ENCODE data around the gene LRRC26.

Gene LRRC26

DNA sequence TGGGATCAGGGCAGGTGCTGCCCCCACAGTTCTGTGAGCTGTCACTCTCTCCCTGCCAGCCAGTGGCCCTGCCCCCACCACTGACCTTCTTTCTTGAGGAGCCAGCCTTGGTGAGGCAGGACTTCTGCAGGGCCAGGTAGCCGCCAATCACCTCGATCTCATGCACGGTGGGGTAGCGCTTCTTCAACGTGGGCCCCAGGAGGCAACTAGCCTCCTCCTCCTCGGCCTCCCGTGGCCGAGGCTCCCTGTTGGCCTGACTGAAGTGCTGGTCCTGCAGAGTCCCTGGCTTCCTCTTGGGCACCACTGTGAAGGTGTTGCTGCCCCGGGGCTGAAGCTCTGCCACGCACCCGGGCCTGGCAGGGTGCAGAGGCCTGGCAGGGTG, 29.0 kb upstream of the LRRC26 start:
- no peak for DNase-seq

DNA sequence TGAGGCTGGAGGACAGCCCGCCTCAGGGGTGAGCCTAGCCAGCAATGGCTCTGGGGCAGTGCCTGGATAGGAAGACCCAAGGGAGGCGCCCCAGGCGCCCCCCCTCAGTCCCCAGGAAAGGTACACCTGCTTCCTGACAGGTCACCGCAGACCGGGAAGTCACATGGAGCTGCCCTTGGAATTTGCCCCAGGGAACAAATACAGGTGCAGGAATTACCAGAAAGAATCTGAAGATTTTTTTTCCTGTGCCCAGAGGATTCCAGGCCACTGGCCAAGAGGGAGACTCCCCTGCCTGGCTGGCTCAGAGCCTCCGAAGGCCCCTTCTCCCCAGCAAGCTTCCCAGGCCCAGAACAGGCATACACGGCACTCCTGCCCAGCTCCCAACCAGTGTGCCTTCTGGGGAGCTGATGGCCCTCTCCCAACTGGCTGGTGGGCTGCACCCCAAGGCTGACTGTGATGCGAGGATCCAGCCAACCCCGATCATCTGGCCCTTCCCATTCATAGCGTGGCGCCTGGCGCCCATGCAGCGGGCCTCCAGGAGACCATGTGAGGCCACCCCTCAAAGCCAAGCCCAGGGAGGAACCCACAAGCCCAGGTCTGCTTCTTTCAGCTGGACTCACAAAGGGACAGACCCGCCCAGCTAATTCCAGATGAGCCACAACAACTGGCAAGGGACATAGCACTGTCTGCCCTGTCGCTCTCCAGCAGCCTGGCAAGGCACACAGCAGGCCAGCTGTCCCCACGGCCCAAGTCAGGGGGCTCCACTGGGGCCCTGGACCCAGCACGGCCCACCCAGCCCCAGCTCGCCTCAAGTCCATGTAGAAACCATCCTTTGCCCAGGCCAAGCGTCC, 28.4 kb upstream of the LRRC26 start:
- DNase-seq: no peak

DNA sequence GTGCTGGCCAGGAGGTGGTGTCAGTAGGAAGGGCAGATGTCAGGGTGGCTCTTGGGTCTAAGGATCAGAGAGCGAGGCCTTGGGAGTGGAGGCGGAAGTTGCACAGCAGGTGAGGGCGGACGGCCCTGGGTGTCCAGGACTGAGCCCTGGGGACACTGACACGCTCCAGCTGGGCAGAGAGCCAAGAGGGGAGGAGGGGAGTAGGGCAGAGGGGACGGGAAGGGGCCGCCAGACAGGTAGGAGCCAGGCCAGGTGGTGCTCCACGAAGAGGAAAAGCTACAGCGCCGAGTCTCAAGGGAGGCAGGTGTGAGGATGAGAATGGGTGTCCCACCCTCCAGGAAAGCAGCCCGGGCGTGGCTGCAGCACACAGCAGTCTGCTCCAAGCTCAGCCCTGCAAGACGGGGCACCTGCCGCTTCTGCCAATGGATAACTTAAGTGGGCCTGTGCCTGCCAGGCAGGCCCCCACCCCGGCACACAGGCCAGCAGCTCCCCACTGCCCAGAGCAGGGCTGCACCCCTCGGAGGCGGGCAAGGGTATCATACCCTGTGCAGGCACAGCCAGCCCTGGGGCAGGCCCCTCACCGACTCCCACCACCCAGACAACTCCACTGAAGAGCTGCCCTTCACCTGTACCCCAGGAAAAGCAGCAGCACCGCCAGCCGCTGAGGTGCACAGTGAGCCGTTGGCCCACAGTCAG, 25.8 kb upstream of the LRRC26 start:
- DNase-seq: peak; percentile 42

DNA sequence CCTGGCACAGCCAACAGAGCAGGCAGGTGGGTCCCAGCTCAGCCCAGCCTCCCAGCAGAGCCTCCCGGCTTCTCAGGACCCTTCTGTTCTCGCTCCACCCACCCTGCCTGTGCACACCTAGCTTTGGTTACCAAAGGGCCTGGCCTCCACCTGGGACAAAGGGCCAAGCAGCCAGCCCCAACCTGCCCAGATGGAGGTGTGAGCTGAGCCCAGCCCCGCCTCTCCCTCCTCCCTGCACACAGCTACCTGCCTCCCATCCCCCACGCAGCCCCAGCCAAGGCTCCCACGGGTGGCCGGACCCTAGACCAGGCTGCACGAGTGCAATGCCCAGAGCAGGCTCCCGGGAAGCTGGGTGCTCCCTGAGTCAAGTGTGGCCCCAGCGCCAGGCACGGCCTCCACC, 25.1 kb upstream of the LRRC26 start:
- no peak for DNase-seq

DNA sequence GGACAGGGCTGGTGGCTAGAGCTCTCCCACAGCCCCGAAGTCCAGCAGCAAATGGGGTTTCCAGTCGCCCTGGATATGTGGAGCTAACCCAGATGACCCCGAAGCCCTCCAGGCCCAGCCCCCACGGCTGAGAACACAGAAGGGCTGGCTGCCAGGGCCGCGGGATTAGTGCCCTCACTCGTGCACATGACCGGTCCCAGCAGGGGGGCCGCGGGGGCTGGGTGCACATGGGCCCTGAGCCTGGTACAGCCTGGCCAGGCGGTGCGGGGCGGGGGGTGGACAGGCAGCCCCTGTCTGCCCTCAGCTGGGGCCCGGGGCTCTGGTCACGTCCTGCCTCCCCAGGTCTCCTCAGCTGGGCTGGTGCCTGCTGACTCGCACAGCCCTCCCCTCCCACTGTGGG, 24.5 kb upstream of the LRRC26 start:
- peak; percentile 48 for DNase-seq

DNA sequence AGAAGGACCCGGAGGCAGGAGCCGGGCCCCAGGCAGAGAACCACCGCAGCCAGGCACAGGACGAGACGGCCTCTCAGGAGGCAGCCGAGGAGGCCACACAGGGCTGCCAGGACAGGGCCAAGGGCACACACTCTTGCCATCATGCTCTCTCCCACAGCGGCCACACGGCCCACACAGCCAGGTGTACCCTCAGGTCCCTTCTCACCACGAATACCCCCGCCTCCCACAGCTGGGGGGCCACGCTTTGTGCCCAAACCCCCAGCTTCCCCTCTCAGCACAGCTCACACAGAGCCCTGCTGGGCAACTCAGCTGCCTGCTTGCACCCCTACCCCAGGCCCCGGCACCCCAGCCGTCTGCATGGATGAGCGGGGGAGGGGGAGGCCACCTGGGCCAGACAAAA, 23.9 kb upstream of the LRRC26 start:
- no peak for DNase-seq

DNA sequence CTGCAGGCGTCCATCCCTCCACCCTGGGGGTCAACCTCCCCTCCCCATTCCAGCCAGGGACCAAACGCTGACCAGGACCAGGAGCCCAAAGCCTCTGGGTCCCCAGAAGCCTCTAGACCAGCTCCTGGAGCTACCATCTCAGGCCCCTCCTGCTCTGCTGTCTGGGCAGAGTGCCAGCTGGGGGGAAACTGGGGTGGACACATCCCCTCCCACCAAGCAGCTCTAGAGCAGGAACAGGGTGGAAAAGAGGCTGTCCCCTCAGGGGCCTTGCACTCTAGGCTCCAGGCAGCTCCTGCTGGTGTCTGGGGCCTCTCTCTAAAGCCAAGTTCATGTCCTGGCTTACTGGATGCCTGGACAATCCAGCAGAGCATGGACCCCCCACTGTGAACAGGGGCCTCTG, 23.0 kb upstream of the LRRC26 start:
- DNase-seq: no peak

DNA sequence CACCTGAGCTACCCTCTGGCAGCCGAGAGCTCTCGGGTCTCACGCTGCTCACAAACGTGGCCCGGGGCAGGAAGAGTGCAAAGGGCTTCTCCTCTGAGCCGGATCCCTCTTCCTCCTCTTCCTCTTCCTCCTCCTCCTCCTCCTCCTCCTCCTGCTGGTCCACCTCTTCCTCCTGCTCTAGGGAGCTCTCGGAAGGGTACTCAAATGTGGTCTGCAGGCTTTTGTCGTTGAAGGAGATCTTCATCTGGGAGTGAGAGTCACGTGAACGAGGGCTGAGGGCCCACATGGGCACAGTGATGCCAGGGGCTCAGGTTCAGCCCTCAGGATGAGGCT, 22.6 kb upstream of the LRRC26 start:
- no peak for DNase-seq

DNA sequence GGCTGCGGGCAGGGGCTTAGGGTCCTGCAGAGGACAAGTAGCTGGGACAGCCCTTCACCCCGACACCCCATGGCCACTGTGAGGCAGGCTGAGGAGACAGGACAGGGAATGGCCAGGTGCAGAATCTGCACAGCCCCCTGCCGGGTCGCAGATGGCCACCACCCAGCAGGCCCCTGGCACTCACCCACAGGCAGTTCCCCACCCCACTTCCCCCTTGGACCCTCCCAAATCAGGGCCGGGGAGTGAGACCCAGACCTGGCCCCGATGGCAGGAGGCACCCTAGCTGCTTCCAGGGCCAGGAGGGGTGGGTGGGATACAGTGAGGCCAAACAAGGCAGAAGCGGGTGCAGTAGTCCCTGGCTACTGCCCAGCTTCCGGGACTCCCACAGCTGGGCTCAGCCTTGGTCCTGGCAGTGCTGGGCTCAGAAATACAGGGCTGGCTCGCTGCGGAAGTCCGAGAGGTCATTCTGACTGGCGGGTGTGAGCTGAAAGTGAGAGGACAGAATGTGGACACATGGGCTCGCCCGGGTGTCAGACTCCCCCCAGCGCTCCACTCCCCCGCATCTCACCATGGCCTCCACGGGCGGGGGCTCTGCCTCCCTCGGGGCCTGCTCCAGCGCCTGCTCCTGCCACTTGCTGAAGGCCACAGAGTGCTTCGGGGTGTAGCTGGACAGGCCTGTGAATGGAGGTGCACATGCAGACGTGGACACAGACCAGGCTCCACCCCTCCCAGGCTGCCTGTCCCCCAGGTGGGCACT, 22.0 kb upstream of the LRRC26 start:
- DNase-seq: no peak

DNA sequence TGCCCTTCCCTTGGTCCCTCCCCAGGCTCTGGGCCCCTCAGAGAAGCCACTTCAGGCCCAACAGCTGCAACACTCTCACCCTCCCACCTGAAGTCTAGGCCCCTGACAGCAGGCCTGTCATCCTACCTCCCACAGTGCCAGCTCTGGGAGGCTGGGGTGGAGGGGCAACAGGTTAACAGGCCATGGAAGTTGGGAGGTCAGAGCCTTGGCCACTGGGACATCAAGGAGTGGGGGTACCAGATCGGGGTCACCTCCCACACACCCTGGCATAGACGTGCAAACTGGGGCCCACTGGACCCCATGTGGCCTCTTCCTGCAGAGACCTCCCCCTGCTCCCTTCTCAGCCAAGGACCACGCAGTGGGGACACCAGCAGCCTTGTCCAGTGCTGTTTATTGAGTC, 21.4 kb upstream of the LRRC26 start:
- DNase-seq: no peak

DNA sequence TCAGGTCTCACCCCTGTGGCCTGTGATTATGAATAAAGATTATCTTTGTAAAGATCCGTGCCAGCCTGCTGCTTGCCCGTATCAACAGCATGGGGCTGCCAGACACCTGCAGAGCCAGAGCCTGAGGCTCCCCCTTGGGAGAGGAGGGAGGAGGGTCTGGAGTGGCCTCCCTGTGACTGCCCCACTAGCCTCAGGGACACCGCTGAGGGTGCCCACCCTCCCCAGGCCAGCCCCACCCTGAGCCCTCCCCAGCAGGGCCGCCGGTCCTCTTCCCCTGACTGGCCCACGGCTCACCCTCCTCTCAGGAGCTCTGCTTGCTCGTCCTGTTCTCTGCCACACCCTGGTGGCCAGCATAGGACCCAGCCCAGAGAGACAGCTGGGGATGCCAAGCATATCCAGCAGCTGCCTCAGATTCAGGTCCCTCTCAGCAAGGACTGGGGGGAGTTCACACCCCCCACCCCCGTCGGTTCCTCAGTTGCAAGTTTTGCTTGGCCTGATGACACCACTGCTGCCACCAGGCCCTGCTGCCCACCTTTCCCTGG, 20.5 kb upstream of the LRRC26 start:
- DNase-seq: peak; percentile 15

DNA sequence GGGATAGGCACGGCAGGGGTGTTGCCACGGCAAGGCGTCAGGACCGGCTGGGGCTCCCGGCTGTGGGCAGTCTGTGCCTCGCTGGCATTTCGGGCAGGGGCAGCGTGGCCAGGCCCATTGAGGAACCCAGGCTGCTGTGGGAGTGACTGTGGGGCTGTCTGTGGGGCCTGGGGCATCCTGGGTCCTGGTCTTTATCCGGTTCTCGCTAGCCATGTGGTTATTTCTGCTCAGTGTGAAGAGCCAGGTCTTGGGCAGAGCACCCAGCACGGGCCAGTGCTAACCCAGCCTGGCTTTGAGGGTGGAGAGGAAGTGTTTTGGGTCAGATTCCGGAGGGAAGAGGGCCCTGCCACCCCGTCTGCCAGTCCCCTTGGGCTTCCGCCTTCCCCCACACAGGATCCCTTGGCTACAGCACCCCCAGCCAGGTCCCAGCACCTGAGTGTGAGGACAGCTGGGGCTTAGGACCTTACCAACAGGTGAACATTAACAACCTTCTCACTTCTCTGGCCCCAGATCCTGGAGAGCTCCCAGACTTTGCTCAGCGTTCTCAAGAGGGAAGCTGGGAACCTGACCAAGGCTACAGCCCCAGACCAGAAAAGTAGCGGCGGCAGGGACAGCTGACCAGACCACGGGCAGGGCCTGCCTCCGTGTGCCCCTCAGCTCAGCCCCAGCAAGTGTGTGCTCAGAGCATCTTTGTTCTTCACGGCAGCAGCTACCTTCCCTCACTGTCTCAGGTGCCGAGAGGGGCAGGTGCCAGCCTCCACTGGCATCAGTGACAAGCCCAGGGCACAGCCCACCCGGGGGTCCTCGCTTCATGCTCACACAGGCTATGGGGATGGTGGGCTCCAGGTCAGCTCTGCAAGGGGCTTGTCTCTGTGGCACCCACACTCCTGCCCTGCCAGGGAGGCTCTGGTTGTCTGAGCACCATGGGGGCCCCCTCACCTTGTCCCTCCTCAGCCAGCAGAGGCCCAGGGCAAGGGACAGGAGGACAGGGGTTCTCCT, 19.7 kb upstream of the LRRC26 start:
- DNase-seq: no peak

DNA sequence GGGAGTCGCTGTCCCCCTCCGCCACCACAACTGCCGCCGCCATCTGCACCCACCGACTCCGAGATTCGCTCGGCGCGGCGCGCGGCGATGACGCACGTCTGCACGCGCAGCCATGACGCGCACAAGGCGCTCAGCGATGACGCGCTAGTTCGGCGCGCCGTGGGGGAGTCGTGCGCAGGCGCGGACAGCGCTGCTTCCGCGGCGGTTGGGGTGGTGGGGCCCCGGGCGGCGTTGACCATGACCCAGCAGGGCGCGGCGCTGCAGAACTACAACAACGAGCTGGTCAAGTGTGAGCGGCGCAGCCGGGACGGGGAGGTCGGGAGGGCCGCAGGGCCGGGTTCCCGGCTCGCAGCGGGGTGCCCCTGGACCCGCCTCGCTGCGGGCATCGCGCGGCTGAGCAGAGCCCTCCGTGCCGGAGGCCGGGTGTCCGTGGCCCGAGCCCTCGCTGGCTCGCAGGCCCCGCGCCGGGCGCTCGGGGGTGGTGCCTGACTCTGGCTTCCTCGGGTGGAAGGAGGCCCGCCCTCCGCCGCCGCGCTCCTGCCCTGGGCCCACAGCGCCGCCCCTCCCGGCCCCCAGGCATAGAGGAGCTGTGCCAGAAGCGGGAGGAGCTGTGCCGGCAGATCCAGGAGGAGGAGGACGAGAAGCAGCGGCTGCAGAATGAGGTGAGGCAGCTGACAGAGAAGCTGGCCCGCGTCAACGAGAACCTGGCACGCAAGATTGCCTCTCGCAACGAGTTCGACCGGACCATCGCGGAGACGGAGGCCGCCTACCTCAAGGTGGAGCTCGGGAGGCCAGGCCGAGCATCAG, 18.8 kb upstream of the LRRC26 start, which contains the start of the genes ANAPC2 and SSNA1:
TSS of gene ANAPC2 (minus strand) at position 71 of the 807 bp plus-strand sequence. CDS start at position 43, 28 bp downstream.
TSS of gene SSNA1 (plus strand) at position 187 of the 807 bp plus-strand sequence. CDS start at position 238, 51 bp downstream.
- DNase-seq: peak; percentile 93

DNA sequence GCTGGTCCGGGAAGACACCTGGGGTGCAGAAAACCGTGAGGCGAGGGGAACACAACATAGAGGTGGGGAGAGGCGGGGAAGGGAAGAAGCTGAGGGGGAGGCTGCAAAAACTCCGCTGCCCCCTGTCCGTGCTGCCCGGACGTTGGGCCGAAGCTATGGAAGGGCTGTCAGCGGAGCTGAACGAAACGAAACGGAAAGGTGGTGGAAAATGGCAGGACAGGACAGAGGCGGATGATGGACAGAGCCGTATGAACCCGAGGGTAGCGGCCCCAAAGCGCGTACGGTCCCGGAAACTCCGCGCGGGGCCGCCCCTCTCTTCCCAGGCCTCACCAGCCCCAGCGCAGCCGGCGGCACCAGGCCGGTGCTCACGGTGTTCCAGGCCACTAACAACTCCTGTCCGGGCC, 18.2 kb upstream of the LRRC26 start:
- no peak for DNase-seq

DNA sequence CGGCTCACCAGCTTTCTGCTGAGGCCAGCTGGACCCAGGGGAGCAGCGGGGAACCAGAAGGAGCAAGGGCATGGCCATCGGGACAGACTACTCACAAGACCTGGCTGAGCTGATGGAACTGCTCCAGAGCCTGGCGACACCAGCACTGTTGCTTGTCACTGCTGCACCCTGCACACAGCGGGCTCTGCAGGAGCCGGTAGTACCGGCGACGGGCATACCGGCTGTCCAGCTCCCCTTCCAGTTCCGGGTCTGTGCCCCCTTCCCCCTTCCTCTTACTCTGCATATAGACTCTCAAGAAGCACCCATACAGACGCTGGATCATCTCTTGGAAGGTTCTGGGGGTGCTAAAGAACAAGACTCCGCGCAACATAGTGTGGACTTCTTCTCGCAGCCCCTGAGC, 17.5 kb upstream of the LRRC26 start:
- DNase-seq: no peak

DNA sequence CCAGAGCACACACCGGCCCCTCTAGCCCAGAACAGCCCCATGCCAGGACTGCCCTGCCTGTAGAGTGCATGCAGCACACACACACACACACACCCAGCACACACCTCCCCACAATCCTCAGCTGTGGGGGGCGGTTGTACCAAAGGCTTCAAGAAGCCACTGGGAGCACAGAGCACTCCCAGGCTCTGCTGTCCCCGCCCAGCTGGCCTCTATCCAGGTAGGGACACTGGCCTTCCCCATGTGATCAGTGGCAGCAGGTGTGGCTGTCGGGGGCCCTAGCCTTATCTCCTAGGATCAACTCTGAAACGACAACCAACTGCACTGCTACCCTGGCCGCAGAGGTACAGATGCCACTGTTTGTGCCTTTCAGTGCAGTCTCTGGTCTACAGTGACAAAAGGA, 16.5 kb upstream of the LRRC26 start:
- no peak for DNase-seq

DNA sequence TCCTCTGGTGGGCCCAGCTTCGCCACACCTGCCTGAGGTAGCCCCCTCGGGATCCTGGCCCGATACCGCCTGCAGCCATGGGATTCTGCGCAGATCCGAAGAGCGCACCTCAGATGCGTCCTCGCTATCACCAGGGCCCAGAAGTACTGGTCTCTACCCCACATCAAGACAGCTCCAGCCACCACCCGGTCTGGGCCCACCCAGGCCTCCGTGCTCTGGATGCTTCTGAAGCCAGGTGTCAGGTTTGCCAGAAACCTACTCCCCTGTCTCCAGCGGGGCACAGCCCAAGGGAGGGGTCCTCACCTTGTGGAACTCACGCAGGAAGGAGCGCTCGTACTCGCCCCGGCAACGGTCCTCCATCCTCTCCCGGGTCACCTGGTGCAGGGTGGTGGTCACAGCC, 16.1 kb upstream of the LRRC26 start:
- DNase-seq: no peak

DNA sequence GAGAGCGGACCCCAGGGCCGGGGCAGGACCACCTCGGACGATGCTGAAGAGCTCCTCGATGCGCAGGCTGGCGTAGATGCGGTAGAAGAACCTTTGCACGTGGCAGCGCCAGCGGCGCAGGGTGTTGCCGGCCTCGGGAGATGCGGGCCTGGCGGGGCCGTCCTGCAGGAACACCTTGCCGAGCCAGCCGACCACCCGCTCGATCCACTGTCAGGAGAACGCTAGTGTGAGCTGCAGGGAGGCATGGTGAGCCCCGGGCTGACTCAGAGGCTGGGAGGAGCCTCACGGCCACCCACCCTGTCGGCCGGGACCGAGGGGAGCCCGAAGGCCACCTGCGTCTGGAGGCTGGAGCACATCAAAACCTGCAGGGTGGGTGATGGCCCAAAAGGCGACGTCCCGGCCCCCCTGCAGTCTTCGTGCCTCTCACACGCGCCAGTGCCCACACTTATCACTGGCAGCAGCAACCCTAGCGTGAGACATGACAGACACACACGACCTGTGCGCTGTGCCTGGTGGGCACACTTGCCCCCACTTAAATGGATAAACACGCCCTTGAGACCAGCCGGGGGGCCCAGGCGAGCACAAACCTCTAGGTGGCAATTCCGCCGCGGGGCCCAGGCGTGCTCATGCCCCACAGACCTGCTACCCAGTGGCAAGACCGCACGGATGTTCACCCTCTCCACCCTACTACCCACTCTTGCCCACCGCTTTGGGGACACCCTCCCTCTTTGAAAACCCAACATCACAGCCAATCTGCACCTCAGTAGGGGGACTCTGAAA, 15.2 kb upstream of the LRRC26 start:
- no peak for DNase-seq

DNA sequence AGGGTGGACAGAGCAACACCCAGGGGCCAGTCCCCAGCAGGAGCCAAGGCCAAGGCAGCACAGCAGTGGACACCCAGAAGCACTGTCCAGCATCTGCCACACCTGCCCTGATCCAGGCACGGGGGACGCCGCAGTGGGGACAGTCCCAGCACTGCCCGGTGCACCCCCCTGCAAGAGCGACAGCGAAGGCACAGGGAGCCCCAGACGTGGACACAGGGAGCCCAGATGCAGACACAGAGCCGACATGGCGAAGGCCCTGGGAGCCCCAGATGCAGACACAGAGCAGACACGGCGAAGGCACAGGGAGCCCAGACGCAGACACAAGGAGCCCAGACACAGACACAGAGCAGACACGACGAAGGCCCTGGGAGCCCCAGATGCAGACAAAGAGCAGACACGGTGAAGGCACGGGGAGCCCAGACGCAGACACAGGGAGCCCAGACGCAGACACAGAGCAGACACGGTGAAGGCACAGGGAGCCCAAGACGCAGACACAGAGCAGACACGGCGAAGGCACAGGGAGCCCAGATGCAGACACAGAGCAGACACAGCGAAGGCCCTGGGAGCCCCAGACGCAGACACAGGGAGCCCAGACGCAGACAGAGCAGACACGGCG, 14.2 kb upstream of the LRRC26 start:
- no peak for DNase-seq

DNA sequence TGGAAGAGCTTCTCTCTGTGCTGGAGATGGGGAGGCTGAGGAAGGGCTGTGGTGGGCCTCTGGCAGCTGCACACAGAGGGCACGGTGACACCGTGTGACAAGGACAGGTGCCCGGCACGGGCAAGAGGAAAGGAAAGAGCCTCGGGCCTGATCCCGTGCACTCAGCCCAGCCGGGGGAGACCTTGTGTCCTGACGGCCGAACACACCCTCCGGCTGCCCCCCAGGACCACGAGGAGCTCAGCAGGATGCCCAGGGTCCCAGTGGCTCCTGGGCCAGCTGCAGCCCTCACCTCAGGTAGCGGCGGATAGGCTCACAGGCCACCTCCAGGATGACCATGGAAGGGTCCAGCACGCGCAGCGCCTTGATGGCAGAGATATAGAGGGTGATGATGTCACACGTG, 13.0 kb upstream of the LRRC26 start:
- DNase-seq: no peak

Data from NCI-H82 (cell line).